Heart left ventricle (tissue), 16 donors: ENCODE measurements around the gene KHDRBS1. TPM values are rescaled to one million over a fixed set of nuclear protein-coding genes. Genes with fewer than 3 reads are reported as not detected.
"Not testable (repeated sequence)": the region's sequence is repeated elsewhere in the genome, so short reads cannot be mapped to it uniquely, and the experiment has no call there.

Experiments used
- ATAC-seq, 4 donors: fragments of 200-7000 bp; cut with Tn5 transposase; one replicate each; pipeline ENCODE4 v1.9.1; 2020 to 2022; ENCODE audit warnings: moderate library complexity in 4 of 4, mild to moderate bottlenecking in 3 of 4, moderate number of reproducible peaks in 1 of 4
- DNase-seq, 5 donors: peaks; one replicate each; pipeline ENCODE4 v3.0.0-alpha.2; 2020
- H3K27ac ChIP-seq, 12 donors: fragments of 200-600 bp; sonication (generic) in 4 of 12; one replicate each; pipeline versions ENCODE4 v1.5.0 to v1.8.0; 2016 to 2022; ENCODE audit warnings: mild to moderate bottlenecking in 2 of 12
- H3K27me3 ChIP-seq, 9 donors: fragments of 200-600 bp; sonication (generic) in 2 of 9; one replicate each; pipeline versions ENCODE4 v1.5.1 to v1.8.0; 2016 to 2022; ENCODE audit warnings: mild to moderate bottlenecking in 3 of 9
- H3K36me3 ChIP-seq, 9 donors: fragments of 200-600 bp; sonication (generic) in 2 of 9; one replicate each; pipeline versions ENCODE4 v1.5.0 to v1.8.0; 2018 to 2022; ENCODE audit warnings: mild to moderate bottlenecking in 2 of 9
- H3K4me1 ChIP-seq, 12 donors: fragments of 200-600 bp; sonication (generic) in 4 of 12; one replicate each; pipeline versions ENCODE4 v1.5.0 to v1.8.0; 2016 to 2022; ENCODE audit warnings: mild to moderate bottlenecking in 3 of 12
- H3K4me3 ChIP-seq, 12 donors: fragments of 200-600 bp; sonication (generic) in 4 of 12; one replicate each; pipeline versions ENCODE4 v1.5.0 to v1.8.0; 2017 to 2022; ENCODE audit warnings: mild to moderate bottlenecking in 9 of 12, moderate library complexity in 4 of 12
- H3K9me3 ChIP-seq, 12 donors: fragments of 200-600 bp; sonication (generic) in 4 of 12; one replicate each; pipeline versions ENCODE4 v1.5.0 to v1.8.0; 2016 to 2022; ENCODE audit warnings: mild to moderate bottlenecking in 1 of 12
- CTCF ChIP-seq, 12 donors: fragments of 200-600 bp; sonication (generic) in 4 of 12; IDR thresholded peaks; one replicate each; pipeline versions ENCODE4 v1.5.0 to v1.8.0; 2018 to 2022; ENCODE audit warnings: antibody characterized with exemption in 12 of 12, mild to moderate bottlenecking in 5 of 12
- POLR2A ChIP-seq, 2 donors: fragments of 450-650 bp; IDR thresholded peaks; one replicate each; pipeline ENCODE4 v1.6.1; 2017; ENCODE audit warnings: antibody characterized with exemption in 2 of 2, mild to moderate bottlenecking in 2 of 2, moderate library complexity in 2 of 2
- WGBS, 4 donors: extraction: QIAGEN DNeasy Blood & Tissue Kit in 2 of 4; methylation state at CpG; one replicate each; pipeline versions ENCODE4 v1.1.5 to v1.1.7; 2013 to 2018; 5-methylcytosine and 5-hydroxymethylcytosine counted together
- intact Hi-C, 10 donors: fragments of 100-400 bp; cut with DNase I; formaldehyde crosslinking; loops; one replicate each; pipeline versions ENCODE4 v1.11.1 to v1.14.2; 2022
- polyA plus RNA-seq, 2 donors: library from polyadenylated mRNA; stranded (reverse); fragments of 200-250 nt; gene quantifications; one replicate each; pipeline ENCODE4 v1.2.3, GENCODE V29; 2013
- total RNA-seq, 9 donors: library from RNA; depleted of rRNA in 2 of 9; stranded (reverse); fragments of >200 nt in 2 of 9; fragmentation: NEBNext Ultra II Directional in 3 of 9; extraction: Animal tissue kit (Norgen Biotek cat#: 25700) in 3 of 9; gene quantifications; one replicate each; pipeline versions ENCODE4 v1.1.0 to v1.2.4, GENCODE V29; 2016 to 2023
- donor health status: ischemic (EF 13 %, LVEDD 7.1; RV severe dilation, severe dysfunction).
- donor health status: healthy with polysubstance abuse.
- donor health status: DM: no; HTN: yes; CAD: no.
- donor health status: DM: no; HTN: no; CAD: no.
- donor health status: ischemic (EF 25% LVEDD 6.9; RV normal size, moderate dysfunction).
- donor health status: ischemic (EF 25% LVEDD 5.7; RV mildly dilated, moderate dysfunction).
- donor health status: healthy.
- donor health status: DM: yes; HTN: yes; CAD: no.
- donor health status: ischemic (EF 35%, LVEDD 5.7; RV mildly dilated, moderate dysfunction).
- donor health status: nonischemic (EF 11% LVEDD 7.7; RV severe dilation, severe dysfunction).
- donor health status: DM: yes; HTN: yes; CAD: no.
- donor health status: PGD.
- donor health status: ischemic (EF 29% LVEDD 5.4; RV normal size, mild dysfunction).
- donor health status: nonischemic (EF 23%, LVEDD 6.1; RV moderate dilation, normal function).

The KHDRBS1 gene
- total and polyA plus RNA-seq, 11 donors = 33.0 to 79.3 (median 61.7) TPM

DNA sequence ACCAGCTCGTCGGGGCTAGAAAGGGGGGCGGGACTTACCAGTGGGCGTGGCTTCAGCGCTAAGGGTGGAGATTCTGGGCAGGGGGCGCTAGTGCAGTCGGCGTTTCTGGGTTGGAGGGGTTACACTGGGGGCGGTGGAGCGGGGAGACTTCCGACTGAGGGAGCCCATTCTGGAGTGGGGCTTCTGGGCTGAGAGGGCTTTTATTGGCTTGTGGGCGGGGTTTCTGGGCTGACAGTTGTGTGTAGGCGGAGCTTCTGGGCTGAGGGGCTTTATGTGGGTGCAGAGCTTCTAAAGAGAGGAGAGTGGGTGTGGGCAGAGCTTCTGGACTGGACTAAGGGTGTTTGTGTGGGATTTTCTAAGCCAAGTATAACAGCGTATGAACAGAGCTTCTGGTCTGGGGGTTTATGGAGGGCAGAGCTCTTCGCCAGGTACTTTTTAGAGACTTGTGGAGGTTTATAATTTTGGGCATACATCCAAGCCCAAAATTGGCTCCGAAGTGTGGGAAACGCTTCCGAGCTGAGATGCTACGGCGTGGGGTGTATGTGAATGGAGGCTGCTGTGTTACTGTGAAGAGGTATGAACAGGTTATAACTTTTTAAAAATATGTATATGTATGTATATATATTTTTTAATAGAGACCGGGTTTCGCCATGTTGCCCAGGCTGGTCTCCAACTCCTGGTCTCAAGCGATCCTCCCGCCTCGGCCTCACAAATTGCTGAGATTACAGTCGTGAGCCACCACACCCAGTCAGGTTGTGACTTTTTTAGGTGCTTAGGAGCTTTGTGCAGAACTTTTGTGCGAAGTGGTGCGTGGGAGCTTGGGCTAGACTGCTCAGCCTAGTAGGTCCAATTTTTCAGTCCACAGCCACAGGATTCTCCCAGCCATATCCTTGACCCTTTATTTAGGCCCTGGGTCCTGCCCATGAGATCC, 59.9 kb downstream of the KHDRBS1 start:
- H3K27me3 ChIP-seq = no peaks in the 10 kb centered on the region
- peak overlapping the region; percentile 79 to 98 (median 94) for H3K27ac ChIP-seq
- TF ChIP-seq POLR2A (IDR thresholded peaks at IDR 0.05) (no peak), CTCF (IDR thresholded peaks at IDR 0.05) (peak in 6 of 12 donors; percentile 12 to 37 (median 23))
- H3K4me3 ChIP-seq = peak overlapping the region; percentile 48 to 86 (median 79)
- no peaks in the 10 kb centered on the region for H3K9me3 ChIP-seq
- H3K36me3 ChIP-seq = peaks cover 0 to 36% (median 30%) of the 10 kb centered on the region in 9 donors
- 30 to 35% (median 32%) methylated on average over 25 to 28 of the region's 28 CpGs for WGBS, 4 donors
- peak in 2 of 4 donors; percentile 45 to 51 for ATAC-seq
- no peak for DNase-seq
- peaks cover 0 to 49% (median 16%) of the 10 kb centered on the region in 12 donors for H3K4me1 ChIP-seq
- intact Hi-C loops = loop anchor here in 2 of 10 donors (1.0 to 2.0 kb wide), 2 partner anchors 34 to 35 kb away; partner anchors contain the start of gene KPNA6 (in 1 of the 2)

- 93 to 97% (median 95%) methylated on average over 9 of the region's 9 CpGs for WGBS, 4 donors
Measured at GRCh38 chr1:32074841-32075240, 61.2 kb downstream of the KHDRBS1 start.

DNA sequence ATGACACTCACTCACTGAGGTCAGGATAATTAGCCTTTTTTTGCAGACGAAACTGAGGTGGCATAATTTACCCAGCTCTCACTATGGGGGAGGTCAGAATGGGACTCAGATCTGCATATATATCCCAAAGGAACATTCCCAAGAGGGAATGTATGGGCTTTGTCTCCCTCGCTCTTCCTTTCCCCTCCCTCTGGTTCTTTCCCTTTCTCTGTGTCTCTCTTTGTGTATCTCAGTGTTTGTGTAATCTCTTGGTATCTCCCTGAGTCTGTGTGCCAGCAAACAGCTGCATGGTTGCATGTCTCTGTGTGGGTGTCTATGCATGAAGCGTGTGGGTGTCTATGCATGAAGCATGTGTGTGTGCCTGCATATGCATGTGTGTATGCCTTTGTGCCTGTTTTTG, 63.8 kb downstream of the KHDRBS1 start:
- Histone ChIP-seq H3K27ac (no peak overlapping the region), H3K9me3 (no peaks in the 10 kb centered on the region), H3K36me3 (peaks cover 0 to 73% (median 54%) of the 10 kb centered on the region in 9 donors), H3K27me3 (no peaks in the 10 kb centered on the region), H3K4me3 (no peak overlapping the region), H3K4me1 (peaks cover 0 to 26% (median 9%) of the 10 kb centered on the region in 12 donors)
- WGBS, 4 donors = 83 to 85% (median 84%) methylated on average over 3 of the region's 3 CpGs
- intact Hi-C loops = no loop called here
- ATAC-seq (no peak), DNase-seq (no peak)
- no peak for TF ChIP-seq POLR2A (IDR thresholded peaks at IDR 0.05)
- no peak for TF ChIP-seq CTCF (IDR thresholded peaks at IDR 0.05)

More at GRCh38 chr1:32074841-32075240, 61.2 kb downstream of the KHDRBS1 start:
- ATAC-seq = no peak
- no peaks in the 10 kb centered on the region for H3K9me3 ChIP-seq
- H3K4me3 ChIP-seq = no peak overlapping the region
- H3K36me3 ChIP-seq = peaks cover 0 to 48% (median 35%) of the 10 kb centered on the region in 9 donors
- intact Hi-C loops = no loop called here
- DNase-seq = no peak
- peak overlapping the region in 1 of 12 donors; percentile 58 for H3K27ac ChIP-seq
- TF ChIP-seq CTCF (IDR thresholded peaks at IDR 0.05) = no peak
- TF ChIP-seq POLR2A (IDR thresholded peaks at IDR 0.05) = no peak
- H3K27me3 ChIP-seq = no peaks in the 10 kb centered on the region
- peaks cover 0 to 39% (median 16%) of the 10 kb centered on the region in 12 donors for H3K4me1 ChIP-seq

- H3K27me3 ChIP-seq = no peaks in the 10 kb centered on the region
- no peaks in the 10 kb centered on the region for H3K9me3 ChIP-seq
- H3K27ac ChIP-seq = no peak overlapping the region
- H3K36me3 ChIP-seq = peaks cover 0 to 94% (median 46%) of the 10 kb centered on the region in 9 donors
- intact Hi-C loops = no loop called here
- no peak overlapping the region for H3K4me3 ChIP-seq
- DNase-seq (no peak), ATAC-seq (no peak)
- no peaks in the 10 kb centered on the region for H3K4me1 ChIP-seq
- no peak for TF ChIP-seq POLR2A (IDR thresholded peaks at IDR 0.05)
- TF ChIP-seq CTCF (IDR thresholded peaks at IDR 0.05) = no peak
- 49 to 58% (median 52%) methylated on average over 1 of the region's 1 CpG for WGBS, 4 donors
Measured at GRCh38 chr1:32082022-32082421, 68.4 kb downstream of the KHDRBS1 start.

- H3K9me3 ChIP-seq, H3K27ac ChIP-seq, DNase-seq, intact Hi-C loops, H3K4me3 ChIP-seq, H3K4me1 ChIP-seq, ATAC-seq, H3K27me3 ChIP-seq: not testable (repeated sequence)
- H3K36me3 ChIP-seq = peaks cover 0 to 86% (median 56%) of the 10 kb centered on the region in 9 donors
- 95 to 100% (median 96%) methylated on average over 2 of the region's 2 CpGs for WGBS, 4 donors
Measured at GRCh38 chr1:32086381-32086780, 72.7 kb downstream of the KHDRBS1 start.
